Mesothelial cell of epicardium (in vitro differentiated cells): ENCODE data around the gene HOXD13. TPM values are rescaled to one million over a fixed set of nuclear protein-coding genes. Genes with fewer than 3 reads are reported as not detected.

Source experiments
- DNase-seq, 2 experiments: peaks; one replicate each; pipeline ENCODE4 v3.0.0; 2021; ENCODE audit warnings: low spot score in 2 of 2; ENCODE audit not compliant: unreplicated experiment in 2 of 2
- H3K27ac Mint-ChIP-seq: 2 replicates; pipeline ENCODE4 v1.8.0; 2021; ENCODE audit warnings: mixed read lengths
- H3K27me3 Mint-ChIP-seq: 2 replicates; pipeline ENCODE4 v1.8.0; 2021; ENCODE audit warnings: low read depth, mixed read lengths
- H3K36me3 Mint-ChIP-seq: 2 replicates; pipeline ENCODE4 v1.8.0; 2021; ENCODE audit warnings: mixed read lengths
- H3K4me1 Mint-ChIP-seq: 2 replicates; pipeline ENCODE4 v1.8.0; 2021; ENCODE audit warnings: mixed read lengths
- H3K4me3 Mint-ChIP-seq: 2 replicates; pipeline ENCODE4 v1.8.0; 2021; ENCODE audit warnings: mild to moderate bottlenecking, moderate library complexity, mixed read lengths
- H3K9me3 Mint-ChIP-seq: 2 replicates; pipeline ENCODE4 v1.8.0; 2021; ENCODE audit warnings: mixed read lengths
- CTCF ChIP-seq: fragments of 200-600 bp; sonication (generic); IDR thresholded peaks from one replicate; pipeline ENCODE4 v1.5.0; 2021; ENCODE audit warnings: antibody characterized with exemption; ENCODE audit not compliant: unreplicated experiment
- total RNA-seq: library from RNA; stranded (reverse); gene quantifications from 3 replicates; pipeline ENCODE4 v1.2.1, GENCODE V29; 2021

HOXD13 gene
- total RNA-seq, 1 donor from 2014 or later: 0.56 TPM

GRCh38 chr2:176102309-176102866 is 9.9 kb downstream of the HOXD13 start:
- no peaks in the 10 kb centered on the region for H3K36me3 Mint-ChIP-seq
- H3K9me3 Mint-ChIP-seq: no peaks in the 10 kb centered on the region
- no peak overlapping the region for H3K27ac Mint-ChIP-seq
- DNase-seq: no peak
- H3K4me1 Mint-ChIP-seq: peaks cover 24% of the 10 kb centered on the region
- TF ChIP-seq CTCF: no peak
- peaks cover 96% of the 10 kb centered on the region for H3K27me3 Mint-ChIP-seq
- H3K4me3 Mint-ChIP-seq: no peak overlapping the region

- DNase-seq: no peak
- Mint-ChIP-seq H3K4me1 (peaks cover 19% of the 10 kb centered on the region), H3K36me3 (no peaks in the 10 kb centered on the region), H3K4me3 (no peak overlapping the region), H3K27me3 (peaks cover 89% of the 10 kb centered on the region), H3K27ac (no peak overlapping the region), H3K9me3 (no peaks in the 10 kb centered on the region)
- TF ChIP-seq CTCF: no peak
Observed at GRCh38 chr2:176103194-176103593, 10.7 kb downstream of the HOXD13 start.

GRCh38 chr2:176103742-176104315 is 11.3 kb downstream of the HOXD13 start:
- no peak for TF ChIP-seq CTCF
- H3K4me3 Mint-ChIP-seq: peak overlapping the region; percentile 59

GRCh38 chr2:176104316-176105077 is 12.0 kb downstream of the HOXD13 start:
- peak in 1 of 2 experiments; percentile 40 for DNase-seq
- TF ChIP-seq CTCF: no peak

More at GRCh38 chr2:176103742-176104315, 11.3 kb downstream of the HOXD13 start:
- peaks cover 20% of the 10 kb centered on the region for H3K4me1 Mint-ChIP-seq
- no peak overlapping the region for H3K27ac Mint-ChIP-seq
- H3K27me3 Mint-ChIP-seq: peaks cover 89% of the 10 kb centered on the region
- DNase-seq: no peak
- no peaks in the 10 kb centered on the region for H3K36me3 Mint-ChIP-seq
- H3K9me3 Mint-ChIP-seq: no peaks in the 10 kb centered on the region

GRCh38 chr2:176105078-176105729 is 12.7 kb downstream of the HOXD13 start:
- Mint-ChIP-seq H3K27me3 (peaks cover 90% of the 10 kb centered on the region), H3K4me3 (peak overlapping the region; percentile 59), H3K27ac (peak overlapping the region; percentile 16), H3K9me3 (no peaks in the 10 kb centered on the region), H3K36me3 (no peaks in the 10 kb centered on the region), H3K4me1 (peaks cover 21% of the 10 kb centered on the region)
- TF ChIP-seq CTCF: no peak
- peak in 1 of 2 experiments; percentile 40 for DNase-seq

More at GRCh38 chr2:176104316-176105077, 12.0 kb downstream of the HOXD13 start:
- Mint-ChIP-seq H3K27me3 (peaks cover 89% of the 10 kb centered on the region), H3K4me3 (peak overlapping the region; percentile 59), H3K9me3 (no peaks in the 10 kb centered on the region), H3K36me3 (no peaks in the 10 kb centered on the region), H3K4me1 (peaks cover 21% of the 10 kb centered on the region), H3K27ac (peak overlapping the region; percentile 16)
